ENCODE measurements around the gene NFKBIB. TPM values are rescaled to one million over a fixed set of nuclear protein-coding genes. Genes with fewer than 3 reads are reported as not detected.
A peak's percentile ranks its signal among the peaks of the same experiment; 100 is the strongest.

Gene NFKBIB
- total RNA-seq, 1 donor from 2014 or later = 81.8 TPM

GRCh38 chr19:38900202-38900629 is 447 bp downstream of the NFKBIB start:
- H3K9me3 Mint-ChIP-seq = no peaks in the 10 kb centered on the region
- peak overlapping the region; percentile 89 for H3K4me3 Mint-ChIP-seq (ENCODE audit: low read depth)
- peaks cover 15% of the 10 kb centered on the region for H3K4me1 Mint-ChIP-seq (ENCODE audit: low read depth)
- peak overlapping the region; percentile 79 for H3K27ac Mint-ChIP-seq
- peaks cover 30% of the 10 kb centered on the region for H3K36me3 Mint-ChIP-seq (ENCODE audit: low read depth)
- H3K27me3 Mint-ChIP-seq (ENCODE audit: low read depth) = no peaks in the 10 kb centered on the region
- intact Hi-C loops (cut with micrococcal nuclease) = no loop called here
- no peak for DNase-seq (ENCODE audit: low spot score)

- Mint-ChIP-seq H3K27me3 (ENCODE audit: low read depth) (no peaks in the 10 kb centered on the region), H3K27ac (peak overlapping the region; percentile 63), H3K9me3 (no peaks in the 10 kb centered on the region), H3K4me1 (ENCODE audit: low read depth) (peaks cover 15% of the 10 kb centered on the region), H3K4me3 (ENCODE audit: low read depth) (peak overlapping the region; percentile 89), H3K36me3 (ENCODE audit: low read depth) (peaks cover 33% of the 10 kb centered on the region)
- no peak for DNase-seq (ENCODE audit: low spot score)
- intact Hi-C loops (cut with micrococcal nuclease) = no loop called here
Observed at GRCh38 chr19:38900743-38901190, 998 bp downstream of the NFKBIB start.

GRCh38 chr19:38901683-38902082 is 1.9 kb downstream of the NFKBIB start:
- intact Hi-C loops (cut with micrococcal nuclease) = no loop called here
- Mint-ChIP-seq H3K4me1 (ENCODE audit: low read depth) (peaks cover 15% of the 10 kb centered on the region), H3K4me3 (ENCODE audit: low read depth) (peak overlapping the region; percentile 65), H3K9me3 (no peaks in the 10 kb centered on the region), H3K27me3 (ENCODE audit: low read depth) (no peaks in the 10 kb centered on the region), H3K27ac (no peak overlapping the region), H3K36me3 (ENCODE audit: low read depth) (peaks cover 40% of the 10 kb centered on the region)
- no peak for DNase-seq (ENCODE audit: low spot score)

- no peak overlapping the region for H3K4me3 Mint-ChIP-seq (ENCODE audit: low read depth)
- DNase-seq (ENCODE audit: low spot score) = no peak
- H3K27me3 Mint-ChIP-seq (ENCODE audit: low read depth) = no peaks in the 10 kb centered on the region
- peak overlapping the region; percentile 2 for H3K27ac Mint-ChIP-seq
- H3K4me1 Mint-ChIP-seq (ENCODE audit: low read depth) = peaks cover 9% of the 10 kb centered on the region
- intact Hi-C loops (cut with micrococcal nuclease) = no loop called here
- H3K36me3 Mint-ChIP-seq (ENCODE audit: low read depth) = peaks cover 64% of the 10 kb centered on the region
- no peaks in the 10 kb centered on the region for H3K9me3 Mint-ChIP-seq
Observed at GRCh38 chr19:38904581-38905539, 5.1 kb downstream of the NFKBIB start.

GRCh38 chr19:38905620-38906019 is 5.9 kb downstream of the NFKBIB start:
- Mint-ChIP-seq H3K27ac (no peak overlapping the region), H3K4me3 (ENCODE audit: low read depth) (no peak overlapping the region), H3K4me1 (ENCODE audit: low read depth) (peaks cover 9% of the 10 kb centered on the region), H3K9me3 (no peaks in the 10 kb centered on the region), H3K27me3 (ENCODE audit: low read depth) (no peaks in the 10 kb centered on the region), H3K36me3 (ENCODE audit: low read depth) (peaks cover 63% of the 10 kb centered on the region)
- intact Hi-C loops (cut with micrococcal nuclease) = no loop called here
- no peak for DNase-seq (ENCODE audit: low spot score)

GRCh38 chr19:38907227-38907626 is 7.5 kb downstream of the NFKBIB start:
- Mint-ChIP-seq H3K4me1 (ENCODE audit: low read depth) (peaks cover 6% of the 10 kb centered on the region), H3K27me3 (ENCODE audit: low read depth) (no peaks in the 10 kb centered on the region), H3K36me3 (ENCODE audit: low read depth) (peaks cover 50% of the 10 kb centered on the region), H3K9me3 (no peaks in the 10 kb centered on the region), H3K4me3 (ENCODE audit: low read depth) (no peak overlapping the region), H3K27ac (no peak overlapping the region)
- intact Hi-C loops (cut with micrococcal nuclease) = no loop called here
- DNase-seq (ENCODE audit: low spot score) = no peak

- Mint-ChIP-seq H3K27ac (no peak overlapping the region), H3K4me3 (ENCODE audit: low read depth) (no peak overlapping the region), H3K9me3 (no peaks in the 10 kb centered on the region), H3K36me3 (ENCODE audit: low read depth) (peaks cover 50% of the 10 kb centered on the region), H3K27me3 (ENCODE audit: low read depth) (no peaks in the 10 kb centered on the region), H3K4me1 (ENCODE audit: low read depth) (peaks cover 10% of the 10 kb centered on the region)
- intact Hi-C loops (cut with micrococcal nuclease) = no loop called here
- no peak for DNase-seq (ENCODE audit: low spot score)
Observed at GRCh38 chr19:38907670-38908069, 7.9 kb downstream of the NFKBIB start.

GRCh38 chr19:38908911-38909310 is 9.1 kb downstream of the NFKBIB start:
- H3K4me3 Mint-ChIP-seq (ENCODE audit: low read depth) = no peak overlapping the region
- no peaks in the 10 kb centered on the region for H3K27me3 Mint-ChIP-seq (ENCODE audit: low read depth)
- H3K9me3 Mint-ChIP-seq = no peaks in the 10 kb centered on the region
- peak overlapping the region; percentile 46 for H3K27ac Mint-ChIP-seq
- peaks cover 15% of the 10 kb centered on the region for H3K4me1 Mint-ChIP-seq (ENCODE audit: low read depth)
- no peak for DNase-seq (ENCODE audit: low spot score)
- intact Hi-C loops (cut with micrococcal nuclease) = no loop called here
- H3K36me3 Mint-ChIP-seq (ENCODE audit: low read depth) = peaks cover 45% of the 10 kb centered on the region

- Mint-ChIP-seq H3K27me3 (ENCODE audit: low read depth) (no peaks in the 10 kb centered on the region), H3K27ac (no peak overlapping the region)
- intact Hi-C loops (cut with micrococcal nuclease) = no loop called here
Observed at GRCh38 chr19:38910488-38910887, 10.7 kb downstream of the NFKBIB start.

GRCh38 chr19:38911388-38912001 is 11.7 kb downstream of the NFKBIB start:
- DNase-seq (ENCODE audit: low spot score) = no peak
- Mint-ChIP-seq H3K9me3 (no peaks in the 10 kb centered on the region), H3K4me3 (ENCODE audit: low read depth) (no peak overlapping the region), H3K4me1 (ENCODE audit: low read depth) (peaks cover 13% of the 10 kb centered on the region), H3K27me3 (ENCODE audit: low read depth) (no peaks in the 10 kb centered on the region), H3K36me3 (ENCODE audit: low read depth) (peaks cover 26% of the 10 kb centered on the region), H3K27ac (no peak overlapping the region)
- intact Hi-C loops (cut with micrococcal nuclease) = no loop called here

More at GRCh38 chr19:38910488-38910887, 10.7 kb downstream of the NFKBIB start:
- Mint-ChIP-seq H3K4me3 (ENCODE audit: low read depth) (no peak overlapping the region), H3K4me1 (ENCODE audit: low read depth) (peaks cover 13% of the 10 kb centered on the region), H3K9me3 (no peaks in the 10 kb centered on the region), H3K36me3 (ENCODE audit: low read depth) (peaks cover 31% of the 10 kb centered on the region)
- DNase-seq (ENCODE audit: low spot score) = no peak

- intact Hi-C loops (cut with micrococcal nuclease) = no loop called here
- H3K4me1 Mint-ChIP-seq (ENCODE audit: low read depth) = peaks cover 13% of the 10 kb centered on the region
- no peaks in the 10 kb centered on the region for H3K27me3 Mint-ChIP-seq (ENCODE audit: low read depth)
- H3K4me3 Mint-ChIP-seq (ENCODE audit: low read depth) = no peak overlapping the region
- no peak for DNase-seq (ENCODE audit: low spot score)
- no peaks in the 10 kb centered on the region for H3K9me3 Mint-ChIP-seq
- peak overlapping the region; percentile 40 for H3K27ac Mint-ChIP-seq
- H3K36me3 Mint-ChIP-seq (ENCODE audit: low read depth) = peaks cover 12% of the 10 kb centered on the region
Observed at GRCh38 chr19:38912600-38913514, 13.1 kb downstream of the NFKBIB start.

GRCh38 chr19:38913958-38914357 is 14.2 kb downstream of the NFKBIB start:
- intact Hi-C loops (cut with micrococcal nuclease) = no loop called here
- Mint-ChIP-seq H3K4me1 (ENCODE audit: low read depth) (peaks cover 11% of the 10 kb centered on the region), H3K27ac (no peak overlapping the region), H3K4me3 (ENCODE audit: low read depth) (no peak overlapping the region), H3K9me3 (no peaks in the 10 kb centered on the region), H3K27me3 (ENCODE audit: low read depth) (no peaks in the 10 kb centered on the region), H3K36me3 (ENCODE audit: low read depth) (peaks cover 4% of the 10 kb centered on the region)
- no peak for DNase-seq (ENCODE audit: low spot score)
